SK-N-SH treated with all-trans-retinoic acid at 6 μM for 48 hours (cell line): ENCODE results near the gene MAPKBP1.
"Not testable (repeated sequence)": the region's sequence is repeated elsewhere in the genome, so short reads cannot be mapped to it uniquely, and the experiment has no call there.

ENCODE experiments used
- ATAC-seq: fragments of 200-7000 bp; cut with Tn5 transposase; 3 replicates; pipeline ENCODE4 v1.9.1; 2020; ENCODE audit warnings: mild to moderate bottlenecking, moderate library complexity
- ARNTL ChIP-seq: fragments of 450-650 bp; formaldehyde crosslinking; IDR thresholded peaks from 2 replicates; pipeline ENCODE4 v1.5.0; 2020; ENCODE audit warnings: low read depth, mild to moderate bottlenecking, moderate library complexity, borderline replicate concordance
- BACH2 ChIP-seq: fragments of 250-450 bp; sonication (Bioruptor Pico); IDR thresholded peaks from 2 replicates; pipeline ENCODE4 v1.9.0; 2021; ENCODE audit warnings: mild to moderate bottlenecking, borderline replicate concordance
- CSRNP3 ChIP-seq: fragments of 250-450 bp; sonication (Bioruptor Pico); IDR thresholded peaks from 2 replicates; pipeline ENCODE4 v1.5.1; 2021; ENCODE audit warnings: mild to moderate bottlenecking, moderate library complexity
- ESRRG ChIP-seq: fragments of 250-450 bp; sonication (Bioruptor Pico); IDR thresholded peaks from 2 replicates; pipeline ENCODE4 v1.6.1; 2021; ENCODE audit warnings: mild to moderate bottlenecking
- GLIS3 ChIP-seq: fragments of 250-450 bp; sonication (Bioruptor Pico); IDR thresholded peaks from 2 replicates; pipeline ENCODE4 v1.5.0; 2020; ENCODE audit warnings: mild to moderate bottlenecking, moderate library complexity
- ISL1 ChIP-seq: fragments of 250-450 bp; sonication (Bioruptor Pico); IDR thresholded peaks from 2 replicates; pipeline ENCODE4 v2.1.2; 2022; ENCODE audit warnings: mild to moderate bottlenecking, moderate library complexity
- OSR1 ChIP-seq: fragments of 250-450 bp; sonication (Bioruptor Pico); IDR thresholded peaks from 2 replicates; pipeline ENCODE4 v1.8.0; 2022; ENCODE audit warnings: moderate library complexity, mild to moderate bottlenecking, inconsistent platforms
- PATZ1 ChIP-seq: fragments of 250-450 bp; sonication (Bioruptor Pico); IDR thresholded peaks from 2 replicates; pipeline ENCODE4 v1.8.0; 2020; ENCODE audit warnings: mild to moderate bottlenecking, moderate library complexity, borderline replicate concordance
- PPARA ChIP-seq: fragments of 250-450 bp; sonication (Bioruptor Pico); IDR thresholded peaks from 2 replicates; pipeline ENCODE4 v1.5.0; 2020; ENCODE audit warnings: mild to moderate bottlenecking, borderline replicate concordance
- RARB ChIP-seq: fragments of 250-450 bp; sonication (Bioruptor Pico); IDR thresholded peaks from 2 replicates; pipeline ENCODE4 v1.8.0; 2021; ENCODE audit warnings: mild to moderate bottlenecking, moderate library complexity
- SNAI2 ChIP-seq: fragments of 250-450 bp; sonication (Bioruptor Pico); IDR thresholded peaks from 2 replicates; pipeline ENCODE4 v1.5.0; 2020; ENCODE audit warnings: mild to moderate bottlenecking, moderate library complexity
- TCF4 ChIP-seq: fragments of 250-450 bp; sonication (Bioruptor Pico); IDR thresholded peaks from 2 replicates; pipeline ENCODE4 v1.8.0; 2021; ENCODE audit warnings: mild to moderate bottlenecking, moderate library complexity, borderline replicate concordance
- TOX ChIP-seq: fragments of 250-450 bp; sonication (Bioruptor Pico); IDR thresholded peaks from 2 replicates; pipeline ENCODE4 v1.8.0; 2021; ENCODE audit warnings: mild to moderate bottlenecking, moderate library complexity, borderline replicate concordance
- TSHZ2 ChIP-seq: fragments of 250-450 bp; sonication (Bioruptor Pico); IDR thresholded peaks from 2 replicates; pipeline ENCODE4 v1.5.0; 2020; ENCODE audit warnings: mild to moderate bottlenecking, moderate library complexity
- ZC3H10 ChIP-seq: fragments of 250-450 bp; sonication (Bioruptor Pico); IDR thresholded peaks from 2 replicates; pipeline ENCODE4 v1.5.1; 2021; ENCODE audit warnings: mild to moderate bottlenecking, moderate library complexity
- ZFP3 ChIP-seq: fragments of 250-450 bp; sonication (Bioruptor Pico); IDR thresholded peaks from 2 replicates; pipeline ENCODE4 v1.5.0; 2020; ENCODE audit warnings: mild to moderate bottlenecking, moderate library complexity
- ZFP30 ChIP-seq: fragments of 450-650 bp; formaldehyde crosslinking; IDR thresholded peaks from 2 replicates; pipeline ENCODE4 v1.5.0; 2022; ENCODE audit warnings: mild to moderate bottlenecking, moderate library complexity
- ZNF565 ChIP-seq: fragments of 450-650 bp; formaldehyde crosslinking; conservative IDR thresholded peaks from 2 replicates; pipeline ENCODE4 v1.5.0; 2020; ENCODE audit warnings: low read depth, mild to moderate bottlenecking, moderate library complexity
- ZNF70 ChIP-seq: fragments of 450-650 bp; formaldehyde crosslinking; IDR thresholded peaks from 2 replicates; pipeline ENCODE4 v1.5.0; 2020; ENCODE audit warnings: mild to moderate bottlenecking, moderate library complexity
- TF ChIP-seq, protein P1 (sequence below): fragments of 250-450 bp; sonication (Bioruptor Pico); IDR thresholded peaks from 2 replicates; pipeline ENCODE4 v1.8.0; 2021; ENCODE audit warnings: low read depth, mild to moderate bottlenecking, moderate library complexity, borderline replicate concordance

Gene MAPKBP1

DNA sequence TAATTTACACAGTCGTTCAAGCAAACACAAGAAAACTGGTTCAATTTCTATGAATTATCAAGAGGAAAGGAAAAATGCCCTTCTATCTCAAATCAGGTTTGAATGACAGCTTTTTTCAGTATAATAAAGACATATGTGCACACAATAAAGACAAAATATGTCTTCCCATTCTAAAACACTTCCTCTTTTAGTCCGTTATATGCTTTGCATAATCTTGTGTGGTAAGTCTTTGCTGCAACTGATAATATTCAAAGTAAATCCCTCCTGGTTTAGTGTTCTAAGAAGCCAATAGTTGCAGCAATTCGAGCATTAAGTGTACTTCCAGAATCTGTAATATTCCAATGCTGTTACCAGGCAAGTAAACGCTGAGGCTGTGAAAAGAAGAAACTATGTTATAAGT is 43.7 kb upstream of the MAPKBP1 start (continued):
- TF ChIP-seq CSRNP3 (CRISPR knock-in tag) (no peak), OSR1 (no peak)

DNA sequence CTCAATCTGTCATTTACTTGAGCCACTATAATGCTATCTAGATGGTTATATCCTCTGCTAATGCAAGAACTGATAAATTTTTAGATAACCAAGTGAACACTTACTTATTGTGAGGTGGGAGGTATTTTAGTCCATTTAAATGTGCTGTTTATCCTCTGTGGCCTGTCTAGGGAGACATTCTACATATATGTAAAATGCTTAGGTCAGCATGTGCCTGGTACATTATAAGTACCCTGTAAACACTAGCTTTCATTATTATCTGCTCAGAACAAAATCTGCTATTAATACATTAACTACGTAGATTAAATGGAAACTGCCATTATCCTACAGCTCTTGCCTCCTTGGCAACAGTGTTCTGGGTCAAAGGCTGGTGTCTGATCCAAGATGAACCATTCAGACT is 41.8 kb upstream of the MAPKBP1 start:
- ATAC-seq: no peak
- no peak for TF ChIP-seq ZNF565 (CRISPR knock-in tag)
- TF ChIP-seq ZNF70 (CRISPR knock-in tag): no peak
- no peak for TF ChIP-seq RARB (CRISPR knock-in tag)
- TF ChIP-seq TOX (CRISPR knock-in tag): no peak
- no peak for TF ChIP-seq PATZ1 (CRISPR knock-in tag)
- no peak for TF ChIP-seq ESRRG (CRISPR knock-in tag)
- TF ChIP-seq ARNTL (CRISPR knock-in tag): no peak
- TF ChIP-seq SNAI2: no peak
- no peak for TF ChIP-seq ZFP3
- TF ChIP-seq ZFP30 (CRISPR knock-in tag): no peak
- no peak for TF ChIP-seq TCF4 (CRISPR knock-in tag)
- no peak for TF ChIP-seq PPARA
- no peak for TF ChIP-seq ZC3H10 (CRISPR knock-in tag)
- TF ChIP-seq GLIS3 (CRISPR knock-in tag): no peak
- no peak for TF ChIP-seq CSRNP3 (CRISPR knock-in tag)
- TF ChIP-seq, all 23 proteins: peak for 0

DNA sequence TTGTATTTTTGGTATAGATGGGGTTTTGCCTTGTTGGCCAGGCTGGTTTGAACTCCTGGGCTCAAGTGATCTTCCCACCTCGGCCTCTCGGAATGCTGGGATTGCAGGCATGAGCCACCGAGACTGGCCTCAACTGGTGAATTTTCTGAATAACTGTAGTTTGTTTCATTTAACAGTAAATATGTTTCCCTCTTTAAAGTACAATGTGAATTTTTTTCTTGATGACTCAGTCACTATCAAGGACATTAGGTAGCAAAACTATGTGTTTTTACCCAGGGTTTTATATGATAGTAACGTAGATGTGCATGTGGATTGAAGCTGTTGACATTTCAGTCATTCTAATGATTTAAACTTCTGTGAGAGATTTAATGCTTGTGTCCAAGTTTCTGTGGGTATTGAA is 40.2 kb upstream of the MAPKBP1 start:
- peak; percentile 39; the same call in 2 of the 3 replicates for ATAC-seq
- TF ChIP-seq RARB (CRISPR knock-in tag) (no peak), ZFP3 (no peak), ZNF565 (CRISPR knock-in tag) (no peak), OSR1 (no peak), TSHZ2 (no peak), TOX (CRISPR knock-in tag) (no peak)
- TF ChIP-seq, protein P1, sequence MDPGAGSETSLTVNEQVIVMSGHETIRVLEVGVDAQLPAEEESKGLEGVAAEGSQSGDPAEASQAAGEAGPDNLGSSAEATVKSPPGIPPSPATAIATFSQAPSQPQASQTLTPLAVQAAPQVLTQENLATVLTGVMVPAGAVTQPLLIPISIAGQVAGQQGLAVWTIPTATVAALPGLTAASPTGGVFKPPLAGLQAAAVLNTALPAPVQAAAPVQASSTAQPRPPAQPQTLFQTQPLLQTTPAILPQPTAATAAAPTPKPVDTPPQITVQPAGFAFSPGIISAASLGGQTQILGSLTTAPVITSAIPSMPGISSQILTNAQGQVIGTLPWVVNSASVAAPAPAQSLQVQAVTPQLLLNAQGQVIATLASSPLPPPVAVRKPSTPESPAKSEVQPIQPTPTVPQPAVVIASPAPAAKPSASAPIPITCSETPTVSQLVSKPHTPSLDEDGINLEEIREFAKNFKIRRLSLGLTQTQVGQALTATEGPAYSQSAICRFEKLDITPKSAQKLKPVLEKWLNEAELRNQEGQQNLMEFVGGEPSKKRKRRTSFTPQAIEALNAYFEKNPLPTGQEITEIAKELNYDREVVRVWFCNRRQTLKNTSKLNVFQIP: no peak

DNA sequence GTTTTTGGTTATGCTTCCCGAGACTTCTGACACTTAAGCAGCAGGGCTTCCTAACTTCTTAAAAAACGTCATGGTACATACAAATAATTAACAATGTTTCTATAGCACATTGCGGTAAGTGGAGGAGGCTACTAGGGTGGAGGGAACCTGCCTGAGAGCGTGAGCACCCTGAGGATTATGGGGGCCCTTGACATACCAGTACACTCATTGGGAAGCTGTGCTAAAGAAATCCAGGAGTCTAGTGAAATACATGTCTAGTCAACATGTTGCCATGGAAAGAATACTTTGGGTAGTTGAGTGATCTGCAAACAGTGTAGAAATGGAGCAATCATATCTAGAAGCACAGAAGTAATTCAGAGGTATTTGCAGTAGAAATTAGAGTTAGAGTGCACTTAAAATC is 39.2 kb upstream of the MAPKBP1 start:
- no peak for TF ChIP-seq OSR1
- no peak for TF ChIP-seq CSRNP3 (CRISPR knock-in tag)
- TF ChIP-seq ARNTL (CRISPR knock-in tag): no peak
- TF ChIP-seq RARB (CRISPR knock-in tag): no peak
- no peak for TF ChIP-seq ZFP3
- TF ChIP-seq ZC3H10 (CRISPR knock-in tag): no peak
- TF ChIP-seq ISL1: no peak
- no peak for TF ChIP-seq TOX (CRISPR knock-in tag)
- TF ChIP-seq ZFP30 (CRISPR knock-in tag): no peak
- no peak for TF ChIP-seq ZNF565 (CRISPR knock-in tag)
- no peak for TF ChIP-seq GLIS3 (CRISPR knock-in tag)
- TF ChIP-seq, protein P1: no peak
- no peak for TF ChIP-seq PPARA
- no peak for TF ChIP-seq SNAI2
- no peak for TF ChIP-seq TCF4 (CRISPR knock-in tag)
- TF ChIP-seq BACH2 (CRISPR knock-in tag): no peak
- ATAC-seq: no peak

DNA sequence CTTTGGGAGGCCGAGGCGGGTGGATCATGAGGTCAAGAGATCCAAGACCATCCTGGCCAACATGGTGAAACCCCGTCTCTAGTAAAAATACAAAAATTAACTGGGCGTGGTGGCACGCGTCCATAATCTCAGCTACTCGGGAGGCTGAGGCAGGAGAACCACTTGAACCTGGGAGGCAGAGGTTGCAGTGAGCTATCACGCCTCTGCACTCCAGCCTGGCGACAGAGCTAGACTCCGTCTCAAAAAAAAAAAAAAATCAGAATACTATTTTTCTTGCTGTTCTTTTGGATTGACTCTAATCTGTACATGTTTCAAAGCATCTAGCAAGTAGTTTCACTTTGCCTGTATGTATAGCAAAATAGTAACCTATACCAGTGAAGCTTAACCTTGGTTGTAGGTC is 38.8 kb upstream of the MAPKBP1 start:
- ATAC-seq: not testable (repeated sequence)
